Bronchial epithelial cell (primary cell): ENCODE data around the gene TNIP3. TPM values are rescaled to one million over a fixed set of nuclear protein-coding genes. Genes with fewer than 3 reads are reported as not detected.
A peak's percentile ranks its signal among the peaks of the same experiment; 100 is the strongest.

ENCODE experiments used
- DNase-seq: peaks from one replicate; pipeline ENCODE4 v3.0.0-alpha.2; 2010; ENCODE audit warnings: low read depth
- FAIRE-seq: peaks from 2 replicates; lab custom pipeline; 2011; peaks lifted over from hg19 to GRCh38; lab: Jason Lieb, UNC
- H3K27me3 ChIP-seq: 2 replicates; pipeline ENCODE4 v1.5.1; 2011; ENCODE audit warnings: low read length; ENCODE audit not compliant: control insufficient read depth, insufficient read depth
- H3K36me3 ChIP-seq: 2 replicates; pipeline ENCODE4 v1.5.1; 2011; ENCODE audit warnings: low read length; ENCODE audit not compliant: control insufficient read depth, insufficient read depth
- H3K4me3 ChIP-seq: 2 replicates; pipeline ENCODE4 v1.5.1; 2011; ENCODE audit warnings: mild to moderate bottlenecking, low read depth, low read length, control low read depth
- CTCF ChIP-seq: IDR thresholded peaks from 2 replicates; pipeline ENCODE4 v1.5.1; 2011; ENCODE audit warnings: mild to moderate bottlenecking, moderate library complexity, low read length, control low read depth, inconsistent platforms; ENCODE audit not compliant: insufficient read depth, severe bottlenecking
- total RNA-seq: library from RNA; depleted of rRNA; stranded (reverse); fragments of >200 nt; gene quantifications from 2 replicates; pipeline ENCODE4 v1.2.1, GENCODE V29; 2014

Gene TNIP3
- total RNA-seq, 1 donor from 2014 or later, result not detected

DNA sequence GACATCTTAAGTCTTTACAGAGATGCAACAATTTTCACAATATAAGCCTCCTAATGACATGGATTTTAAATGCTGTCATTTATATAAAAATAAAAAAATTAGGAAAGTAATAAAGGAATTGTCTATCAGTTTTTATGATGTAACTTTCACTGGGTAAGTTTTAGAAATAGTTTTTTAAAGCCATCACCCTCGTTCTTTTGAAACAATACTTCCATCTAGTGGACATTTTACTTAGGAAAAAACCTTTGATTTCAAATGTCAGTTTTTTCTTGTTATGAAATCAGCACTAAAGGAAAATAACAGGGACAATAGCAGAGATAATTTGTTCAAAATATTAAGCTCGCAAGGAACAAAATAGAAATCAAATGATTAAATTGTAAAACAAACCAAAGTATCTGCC is 67.5 kb downstream of the TNIP3 start:
- DNase-seq (peak; percentile 51), FAIRE-seq (no peak)
- H3K27me3 ChIP-seq, result no peaks in the 10 kb centered on the region
- H3K4me3 ChIP-seq, result no peak overlapping the region
- no peaks in the 10 kb centered on the region for H3K36me3 ChIP-seq
- TF ChIP-seq CTCF, result no peak

GRCh38 chr4:121096191-121096590 is 67.9 kb downstream of the TNIP3 start:
- Histone ChIP-seq H3K4me3 (no peak overlapping the region), H3K27me3 (no peaks in the 10 kb centered on the region), H3K36me3 (no peaks in the 10 kb centered on the region)
- TF ChIP-seq CTCF, result no peak
- DNase-seq (no peak), FAIRE-seq (no peak)

- Histone ChIP-seq H3K36me3 (no peaks in the 10 kb centered on the region), H3K27me3 (no peaks in the 10 kb centered on the region), H3K4me3 (no peak overlapping the region)
- DNase-seq (no peak), FAIRE-seq (no peak)
- TF ChIP-seq CTCF, result no peak
Measured at GRCh38 chr4:121094297-121094966, 69.7 kb downstream of the TNIP3 start.

DNA sequence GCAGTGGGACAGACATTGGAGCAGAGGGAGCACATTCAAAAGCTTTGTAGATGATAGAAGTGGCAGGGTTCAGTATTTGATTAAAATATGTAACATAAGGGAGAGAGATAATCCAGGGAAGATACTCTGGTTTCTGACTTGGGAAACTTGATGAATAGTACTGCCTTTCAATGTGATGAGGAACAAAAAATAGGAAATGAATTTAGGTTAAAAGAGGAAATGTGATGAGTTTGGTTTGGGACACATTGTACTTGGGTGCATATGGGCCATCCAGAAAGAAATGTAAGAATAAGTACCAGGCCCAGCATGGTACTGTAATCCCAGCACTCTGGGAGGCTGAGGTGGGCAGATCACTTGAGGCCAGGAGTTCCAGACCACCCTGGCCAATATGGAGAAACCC is 70.9 kb downstream of the TNIP3 start:
- TF ChIP-seq CTCF, result no peak
- Histone ChIP-seq H3K36me3 (no peaks in the 10 kb centered on the region), H3K4me3 (no peak overlapping the region), H3K27me3 (no peaks in the 10 kb centered on the region)
- FAIRE-seq, result no peak
- no peak for DNase-seq

DNA sequence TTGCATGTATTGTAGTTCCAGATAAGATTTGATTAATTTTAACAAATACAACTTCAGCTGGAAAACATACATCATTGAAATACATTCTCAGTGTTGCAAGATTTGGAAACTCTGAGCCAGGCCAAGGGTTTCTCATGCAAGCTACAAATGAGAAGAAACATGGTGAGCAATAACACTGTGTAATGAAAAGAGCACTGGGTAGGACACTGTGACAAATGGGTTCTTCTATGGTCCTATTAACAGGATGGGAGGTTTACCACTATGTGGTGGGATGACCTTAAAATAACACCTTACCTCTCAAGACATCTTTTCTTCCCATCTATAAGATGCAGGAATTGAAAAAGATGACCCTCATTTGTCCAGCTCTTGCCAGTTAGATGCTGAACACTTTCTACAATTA is 72.2 kb downstream of the TNIP3 start:
- no peak overlapping the region for H3K4me3 ChIP-seq
- H3K36me3 ChIP-seq, result no peaks in the 10 kb centered on the region
- FAIRE-seq (no peak), DNase-seq (no peak)
- no peak for TF ChIP-seq CTCF
- no peaks in the 10 kb centered on the region for H3K27me3 ChIP-seq

DNA sequence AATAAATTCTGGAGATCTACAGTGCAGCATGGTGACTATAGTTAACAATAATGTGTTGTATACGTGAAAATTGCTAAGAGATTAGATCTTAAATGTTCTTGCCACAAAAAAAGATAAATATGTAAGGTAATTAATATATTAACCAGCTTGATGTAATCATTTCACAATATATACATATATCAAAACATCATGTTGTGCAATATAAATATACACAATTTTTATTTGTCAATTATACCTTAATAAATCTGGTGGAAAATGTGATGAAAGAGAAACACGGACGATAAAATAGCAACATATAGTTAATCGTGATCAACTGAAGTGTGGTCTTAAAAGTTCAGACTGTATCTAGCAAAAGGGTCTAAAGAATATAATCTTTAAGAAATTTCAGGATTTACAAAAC is 75.3 kb downstream of the TNIP3 start:
- FAIRE-seq, result no peak
- Histone ChIP-seq H3K36me3 (no peaks in the 10 kb centered on the region), H3K27me3 (no peaks in the 10 kb centered on the region)

More for the DNA sequence above, 75.3 kb downstream of the TNIP3 start:
- TF ChIP-seq CTCF, result no peak
- H3K4me3 ChIP-seq, result no peak overlapping the region
- DNase-seq, result no peak
